ENCODE results near the gene BIRC7.
A peak's percentile ranks its signal among the peaks of the same experiment; 100 is the strongest.
"Not testable (repeated sequence)": the region's sequence is repeated elsewhere in the genome, so short reads cannot be mapped to it uniquely, and the experiment has no call there.

BIRC7 gene

DNA sequence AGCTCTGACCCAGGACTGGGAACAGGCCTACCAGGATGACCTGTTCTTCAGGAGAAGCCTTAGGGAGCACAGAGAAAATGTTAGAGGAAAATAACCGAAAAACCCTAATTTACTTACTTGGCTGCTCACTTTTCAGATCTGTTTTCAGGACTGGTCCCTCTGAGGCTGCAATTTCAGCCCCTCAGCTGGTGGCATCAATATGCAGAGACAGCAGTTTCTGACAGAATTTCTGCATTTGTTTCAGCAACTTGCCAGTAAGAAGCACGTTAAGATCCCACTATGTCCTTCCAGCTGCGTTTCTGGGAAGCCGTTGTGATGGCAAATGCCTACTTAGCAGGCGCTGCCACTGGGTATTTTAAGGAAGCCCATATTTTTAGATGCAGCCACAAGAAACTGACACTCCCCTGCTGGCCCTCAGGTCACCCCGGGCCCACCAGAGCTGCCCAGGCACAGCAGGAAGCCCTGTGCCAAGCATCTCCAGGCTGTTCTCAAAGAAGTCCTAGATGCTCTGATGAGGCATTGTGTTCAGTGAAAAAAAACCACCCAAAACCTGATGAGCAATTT is 27.3 kb upstream of the BIRC7 start:
- DNase-seq (ENCODE audit: low read depth) = no peak

DNA sequence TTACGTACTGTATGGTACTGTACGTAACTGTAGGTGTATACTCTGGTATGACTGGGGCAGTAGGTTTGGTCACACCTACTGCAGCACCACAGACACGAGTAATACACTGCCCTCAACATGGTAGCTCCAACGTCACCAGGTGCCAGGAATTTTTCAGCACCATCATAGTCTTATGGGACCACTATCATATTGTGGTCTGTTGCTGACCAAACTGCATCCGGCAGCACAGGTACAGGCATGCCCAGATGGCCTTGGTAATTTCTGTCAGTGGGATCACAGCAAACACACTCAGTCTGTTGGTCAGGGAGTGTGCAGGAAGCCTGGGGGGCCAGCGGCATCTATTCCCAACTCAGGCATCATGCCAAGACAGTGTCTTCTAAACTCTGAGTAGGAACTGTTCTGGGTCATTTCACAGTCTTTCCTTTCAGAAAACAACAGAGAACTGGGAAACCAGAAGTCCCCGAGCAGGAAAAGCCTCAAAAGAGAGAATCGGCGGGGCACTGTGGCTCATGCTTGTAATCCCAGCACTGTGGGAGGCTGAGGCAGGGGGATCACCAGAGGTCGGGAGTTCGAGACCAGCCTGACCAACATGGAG is 25.6 kb upstream of the BIRC7 start:
- no peak for DNase-seq (ENCODE audit: low read depth)

DNA sequence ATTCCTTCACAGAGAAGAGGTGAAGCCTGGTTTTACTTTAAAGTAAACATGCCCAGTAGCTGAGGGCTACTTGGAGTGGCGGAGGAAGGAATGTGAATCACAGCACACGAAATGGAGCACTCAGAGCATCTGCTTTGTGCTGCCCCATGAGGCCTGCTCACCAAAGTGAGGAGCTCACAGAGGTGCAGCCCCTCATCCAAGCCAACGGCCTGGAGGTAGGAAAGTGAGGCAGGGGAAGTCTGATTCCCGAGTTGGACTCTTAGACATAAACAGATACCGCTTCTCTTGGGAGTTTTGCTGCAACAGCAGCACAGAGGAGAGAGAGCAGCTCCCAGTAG is 23.3 kb upstream of the BIRC7 start:
- DNase-seq (ENCODE audit: low read depth) = no peak

DNA sequence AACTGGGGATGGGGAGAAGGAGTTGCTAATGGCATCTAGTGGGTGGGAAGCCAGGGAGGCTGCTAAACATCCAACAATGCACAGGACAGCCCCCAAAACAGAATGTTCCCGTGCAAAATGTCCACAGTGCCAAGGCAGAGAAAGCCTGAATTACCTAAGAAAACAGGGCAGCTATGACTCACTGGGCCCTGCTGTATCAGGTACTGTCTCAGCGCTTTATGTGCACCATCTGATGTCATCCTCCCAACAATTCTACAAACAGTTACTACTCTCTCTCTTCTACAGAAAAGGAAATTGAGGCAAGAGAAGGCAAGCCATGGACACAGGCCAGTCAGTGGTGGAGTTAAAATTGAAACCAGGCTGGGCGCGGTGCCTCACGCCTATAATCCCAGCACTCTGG is 22.9 kb upstream of the BIRC7 start:
- no peak for DNase-seq (ENCODE audit: low read depth)

DNA sequence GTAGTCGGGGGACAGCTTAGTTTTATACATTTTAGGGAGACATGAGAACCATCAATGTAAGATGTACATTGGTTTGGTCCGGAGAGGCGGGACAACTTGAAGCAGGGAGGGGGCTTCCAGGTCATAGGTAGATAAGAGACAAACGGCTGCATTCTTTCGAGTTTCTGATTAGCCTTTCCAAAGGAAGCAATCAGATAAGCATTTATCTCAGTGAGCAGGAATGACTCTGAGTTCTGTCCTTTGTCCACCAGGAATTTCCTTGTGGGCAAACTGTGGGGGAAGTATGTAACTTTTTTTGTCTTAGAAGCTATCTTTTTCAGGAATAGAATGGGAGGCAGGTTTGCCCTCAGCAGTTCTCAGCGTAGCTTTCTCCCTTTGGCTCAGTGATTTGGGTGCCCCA is 21.2 kb upstream of the BIRC7 start:
- no peak for DNase-seq (ENCODE audit: low read depth)

DNA sequence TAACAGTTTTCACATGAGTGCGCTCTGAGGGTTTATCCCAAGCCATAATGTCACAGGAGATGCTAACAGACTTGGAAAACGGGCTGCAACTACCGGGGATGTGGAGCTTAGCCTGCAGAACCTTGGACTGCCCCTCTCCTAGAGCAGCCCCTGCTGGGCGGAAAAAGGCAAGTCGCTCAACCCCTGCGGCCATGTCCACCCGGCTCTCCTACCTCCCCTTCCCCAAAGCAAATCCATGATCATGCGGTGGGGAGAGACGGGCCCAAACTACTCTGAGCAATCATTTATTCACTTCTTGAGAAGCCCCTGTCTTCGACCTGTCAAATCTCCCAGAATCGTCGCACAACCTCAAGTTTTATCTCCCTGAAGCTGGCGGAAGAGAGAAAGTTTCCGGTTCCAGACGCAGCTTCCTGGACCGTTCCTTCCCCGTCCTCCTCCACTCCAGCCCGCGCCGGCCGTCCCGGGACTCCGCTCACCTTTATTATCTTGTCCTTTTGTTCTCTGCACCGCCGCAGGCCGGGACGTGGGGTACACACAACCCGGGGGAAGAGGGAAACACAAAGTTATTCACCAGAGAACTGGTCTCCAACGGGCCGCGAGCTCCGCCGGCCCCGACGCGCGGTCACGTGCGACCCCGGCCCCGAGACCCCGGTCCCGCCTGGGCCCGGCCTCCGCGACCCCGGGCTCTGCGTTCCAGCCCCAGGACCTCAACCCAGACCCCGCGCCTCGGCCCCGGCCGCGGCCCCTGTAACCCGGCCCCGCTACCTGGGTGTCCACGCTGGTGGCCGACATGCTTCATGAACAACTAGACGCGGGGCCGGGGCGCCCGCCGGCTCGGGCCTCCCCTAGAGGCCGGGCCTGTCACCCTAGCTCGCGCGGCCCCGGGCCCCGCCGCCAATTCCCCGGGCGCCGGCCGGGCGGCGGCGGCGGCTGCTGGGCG is 20.3 kb upstream of the BIRC7 start:
- DNase-seq (ENCODE audit: low read depth) = no peak

DNA sequence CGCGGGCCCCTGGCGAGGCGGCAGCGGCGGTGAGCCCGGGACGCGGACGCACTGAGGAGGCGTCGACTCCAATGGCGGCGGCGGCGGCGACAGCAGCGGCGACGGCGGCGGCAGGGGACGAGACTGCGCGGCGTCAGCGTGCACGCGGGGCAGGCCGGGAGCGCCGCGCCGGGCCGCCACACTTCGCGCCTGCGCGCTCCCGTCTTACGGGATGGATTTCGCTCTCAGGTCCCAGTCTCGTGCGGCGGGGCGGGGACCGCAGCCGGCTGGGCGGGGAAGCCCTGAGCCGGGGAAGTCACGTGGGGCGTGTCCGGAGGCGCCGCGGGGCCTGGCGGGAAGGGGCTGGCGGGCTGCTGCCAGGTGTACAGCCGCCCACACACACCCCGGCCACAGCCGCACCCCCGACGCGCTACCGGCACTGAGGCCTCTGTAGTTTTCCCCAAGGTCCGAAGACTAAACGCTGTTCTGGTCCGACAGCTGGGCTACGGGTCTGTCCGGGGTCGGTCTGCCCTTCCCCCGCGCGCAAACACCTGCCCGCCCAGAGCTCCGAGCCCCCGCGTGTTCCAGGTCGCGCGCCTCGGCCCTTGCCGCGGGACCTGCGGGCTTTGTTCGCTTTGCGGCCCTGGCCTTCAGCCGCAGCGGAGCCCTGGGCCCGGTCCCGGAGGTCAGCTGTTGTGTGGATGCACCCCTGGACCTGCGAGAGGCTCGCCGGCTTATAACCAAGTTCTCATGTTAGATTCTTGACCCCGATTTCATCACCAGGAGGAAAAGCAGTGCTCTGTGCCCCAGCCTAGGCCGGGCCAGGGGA is 19.5 kb upstream of the BIRC7 start, which contains the start of gene YTHDF1:
TSS of gene YTHDF1 (minus strand) at position 91 of the 808 bp plus-strand sequence. CDS start 239 bp downstream, outside the sequence.
- DNase-seq (ENCODE audit: low read depth) = peak; percentile 68

DNA sequence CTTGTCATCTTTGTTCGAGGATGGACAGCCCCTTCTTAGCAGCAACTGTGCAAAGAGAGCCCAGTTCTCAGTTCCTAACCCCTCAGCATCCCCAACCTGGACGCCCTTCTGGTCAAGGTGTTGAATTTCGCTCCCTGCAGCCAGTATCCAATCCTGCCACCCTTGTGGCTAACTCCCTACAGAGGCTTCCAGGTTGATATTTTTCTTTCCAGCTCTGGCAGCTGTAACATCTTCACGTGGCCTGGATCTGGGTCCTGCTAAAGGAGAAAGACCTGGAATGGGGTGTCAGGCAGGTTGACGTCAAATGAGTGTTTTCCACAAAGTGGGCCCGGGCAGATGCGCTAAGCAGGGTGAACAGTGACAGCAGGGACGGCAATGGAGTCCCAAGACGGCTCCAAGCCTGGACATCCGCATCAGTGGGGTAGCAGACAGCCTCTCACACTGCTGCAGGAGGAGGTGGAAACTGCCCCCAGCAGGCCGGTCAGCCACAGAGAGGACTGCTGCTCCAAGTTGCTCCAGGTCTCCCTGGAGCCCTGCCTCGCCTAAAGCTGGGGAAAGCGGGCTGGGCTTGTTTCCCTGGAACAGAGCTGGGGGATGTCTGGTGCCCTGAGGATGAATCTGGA is 18.7 kb upstream of the BIRC7 start:
- DNase-seq (ENCODE audit: low read depth) = no peak

DNA sequence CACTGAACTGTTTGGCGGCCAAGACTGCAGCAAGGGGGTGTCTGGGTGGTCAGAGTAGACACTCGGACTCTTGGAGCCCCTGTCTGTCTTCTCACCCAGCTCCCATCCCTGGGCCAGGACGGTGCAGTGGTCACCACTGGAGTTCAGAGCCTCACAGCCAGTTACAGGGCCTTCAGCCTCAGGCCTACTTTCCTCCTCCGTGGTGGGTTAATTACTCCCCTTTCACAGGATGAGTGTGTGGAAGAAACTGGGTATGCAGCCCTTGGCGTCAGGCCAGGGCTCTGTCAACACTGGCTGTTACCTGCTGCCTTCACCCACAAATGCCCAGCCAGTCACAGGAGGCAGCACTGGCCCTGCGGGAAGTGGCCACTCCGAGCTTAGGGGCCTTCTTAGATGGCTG is 18.0 kb upstream of the BIRC7 start:
- no peak for DNase-seq (ENCODE audit: low read depth)

DNA sequence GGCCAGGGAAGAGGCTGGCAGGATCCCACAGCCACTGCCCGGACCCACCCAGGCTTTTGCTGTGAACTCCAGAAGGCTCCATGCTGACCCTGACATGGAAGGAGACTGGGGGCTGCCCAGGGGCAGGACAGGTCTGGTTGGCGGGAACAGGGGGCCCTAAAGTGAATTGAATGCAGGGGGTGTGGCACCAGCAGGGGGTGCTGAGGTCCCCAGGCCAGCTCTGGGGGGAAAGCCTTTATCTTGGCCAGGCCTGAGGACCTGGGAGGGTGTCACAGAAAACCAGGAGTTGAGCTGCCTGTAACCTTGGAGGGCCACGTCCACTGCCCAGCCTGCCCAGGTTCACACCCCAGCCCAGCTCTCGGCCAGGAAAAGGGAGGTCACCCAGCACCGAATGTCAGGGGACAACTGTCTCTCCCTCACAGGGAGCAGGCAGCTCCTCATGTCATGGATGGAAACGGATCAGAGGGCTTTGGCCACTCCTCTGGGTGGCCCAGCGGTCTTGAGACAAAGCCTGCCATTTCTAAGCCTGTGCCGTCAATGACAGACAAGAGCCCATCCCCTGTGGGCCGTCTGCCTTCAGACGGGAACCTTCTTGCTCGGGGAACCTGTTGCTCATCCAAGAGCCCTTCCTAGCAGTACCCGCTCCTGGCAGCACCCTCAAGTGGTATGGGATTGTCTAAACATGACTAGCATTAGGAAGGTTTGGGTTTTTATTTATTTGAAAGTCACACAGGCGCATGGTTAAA is 16.8 kb upstream of the BIRC7 start:
- DNase-seq (ENCODE audit: low read depth) = no peak

DNA sequence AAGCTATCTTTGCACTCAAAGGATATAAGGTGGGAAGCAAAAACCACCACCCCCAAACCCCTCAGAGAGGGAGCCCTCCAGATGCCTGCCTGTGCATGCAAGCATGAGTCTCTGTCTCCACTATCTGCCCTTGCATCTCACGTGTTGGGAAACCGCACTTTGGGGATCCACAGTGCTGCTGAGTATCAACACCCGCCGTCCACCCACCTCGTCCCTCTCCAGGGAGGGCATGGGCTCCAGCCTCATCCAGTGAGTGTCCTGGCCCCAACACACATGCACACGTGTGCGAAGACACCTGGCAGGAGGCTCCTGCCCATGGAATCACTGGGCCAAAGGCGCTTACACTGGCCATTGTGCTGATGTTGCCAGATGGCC is 16.3 kb upstream of the BIRC7 start:
- DNase-seq (ENCODE audit: low read depth) = no peak

DNA sequence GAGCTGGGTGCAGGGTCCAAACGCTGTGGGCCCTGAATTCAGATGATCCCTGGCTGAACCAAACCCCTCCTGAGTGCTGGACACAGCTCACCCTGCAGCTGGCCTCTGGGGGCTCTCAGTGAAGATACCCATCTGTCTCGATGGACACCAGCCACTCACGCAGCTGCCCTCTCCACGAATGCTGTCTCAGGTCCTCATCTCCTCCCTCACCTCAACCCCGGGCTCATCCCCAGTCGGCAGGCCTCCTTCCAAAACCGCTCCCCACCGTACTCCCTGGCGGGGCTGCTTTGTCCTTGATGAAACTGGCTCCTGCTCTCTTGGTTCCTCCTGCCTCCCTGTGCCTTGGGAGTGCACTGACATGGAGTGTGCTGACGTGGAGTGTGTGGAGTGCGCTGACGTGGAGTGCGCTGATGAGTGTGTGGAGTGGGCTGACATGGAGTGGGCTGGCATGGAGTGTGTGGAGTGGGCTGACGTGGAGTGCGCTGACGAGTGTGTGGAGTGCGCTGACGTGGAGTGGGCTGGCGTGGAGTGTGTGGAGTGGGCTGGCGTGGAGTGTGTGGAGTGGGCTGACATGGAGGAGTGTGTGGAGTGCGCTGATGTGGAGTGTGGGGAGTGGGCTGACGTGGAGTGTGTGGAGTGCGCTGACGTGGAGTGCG is 15.7 kb upstream of the BIRC7 start:
- no peak for DNase-seq (ENCODE audit: low read depth)

DNA sequence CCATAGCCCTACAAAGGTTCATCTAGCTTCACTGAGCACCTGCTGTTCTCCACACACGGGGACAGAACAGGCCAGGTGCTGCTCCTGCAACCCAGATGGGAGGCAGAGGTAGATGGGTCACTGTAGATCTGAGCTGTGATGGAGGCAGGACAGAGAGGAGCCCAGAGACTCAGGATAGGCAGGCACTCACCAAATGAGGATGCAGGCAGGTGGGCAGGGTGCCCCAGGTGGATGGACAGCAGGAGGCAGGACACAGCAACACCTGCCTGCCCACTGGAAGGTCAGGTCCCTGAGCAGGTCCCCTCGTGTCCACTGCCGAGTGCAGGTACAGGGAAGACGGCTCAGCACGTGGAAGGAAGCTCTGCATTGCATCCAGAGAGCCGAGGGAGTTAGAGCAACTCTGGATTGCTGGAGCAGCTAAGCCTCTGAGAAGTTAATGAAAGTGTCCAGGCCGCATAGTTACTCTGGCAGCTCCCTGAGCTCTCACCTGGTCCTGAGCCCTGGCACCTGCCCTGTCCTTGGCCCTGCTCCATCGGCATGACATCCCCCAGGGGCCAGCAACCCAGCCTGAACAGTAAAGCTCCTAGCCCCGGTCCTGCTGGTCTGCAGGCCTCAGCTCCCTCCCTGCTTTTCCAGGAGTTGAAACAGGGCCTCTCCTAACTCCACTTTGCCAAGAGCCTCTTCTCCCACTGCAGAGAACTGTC is 14.9 kb upstream of the BIRC7 start:
- DNase-seq (ENCODE audit: low read depth) = no peak

DNA sequence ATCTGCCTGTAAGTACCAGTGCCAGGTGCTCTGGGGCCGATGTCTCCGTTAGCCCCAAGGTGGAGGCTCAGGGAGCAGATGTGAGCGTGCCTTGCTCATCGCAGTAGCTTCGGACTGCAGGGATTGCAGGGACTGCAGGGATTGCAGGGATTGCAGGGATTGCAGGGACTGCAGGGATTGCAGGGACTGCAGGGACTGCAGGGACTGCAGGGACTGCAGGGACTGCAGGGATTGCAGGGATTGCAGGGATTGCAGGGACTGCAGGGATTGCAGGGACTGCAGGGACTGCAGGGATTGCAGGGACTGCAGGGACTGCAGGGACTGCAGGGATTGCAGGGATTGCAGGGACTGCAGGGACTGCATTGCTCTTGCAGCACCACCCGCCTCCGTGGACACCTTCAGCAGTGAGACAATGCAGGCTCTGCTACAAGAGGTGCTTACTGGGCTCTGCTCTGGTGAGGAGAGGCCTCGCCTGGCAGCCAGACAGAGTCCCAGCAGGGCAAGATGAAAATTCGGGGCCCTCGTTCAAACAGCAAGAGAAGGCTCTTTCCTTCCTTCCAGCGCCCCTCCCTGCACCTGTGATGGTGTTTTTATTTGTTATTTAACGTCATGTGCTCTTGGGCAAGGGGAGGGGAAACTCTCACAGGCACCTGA is 14.2 kb upstream of the BIRC7 start:
- DNase-seq (ENCODE audit: low read depth) = not testable (repeated sequence)

DNA sequence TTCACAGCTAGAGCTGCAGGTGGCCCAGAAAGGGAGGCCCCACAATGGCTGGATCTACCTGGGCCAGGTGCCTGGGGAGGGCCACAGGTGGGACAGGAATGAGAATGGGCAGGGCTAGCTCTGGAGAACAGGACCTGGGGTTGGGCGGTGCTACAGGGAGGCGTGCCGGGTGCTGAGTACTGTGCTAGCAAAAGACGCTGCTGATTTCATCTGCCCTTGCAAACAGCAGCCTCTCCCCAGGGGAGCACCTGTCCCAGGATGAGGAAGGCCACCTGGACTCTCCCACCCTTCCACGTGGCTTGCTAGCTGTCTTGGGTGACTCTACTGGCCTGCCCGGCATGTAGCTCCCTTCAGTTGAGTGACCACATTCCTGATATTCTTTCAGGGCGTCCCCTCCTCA is 13.2 kb upstream of the BIRC7 start:
- DNase-seq (ENCODE audit: low read depth) = no peak

DNA sequence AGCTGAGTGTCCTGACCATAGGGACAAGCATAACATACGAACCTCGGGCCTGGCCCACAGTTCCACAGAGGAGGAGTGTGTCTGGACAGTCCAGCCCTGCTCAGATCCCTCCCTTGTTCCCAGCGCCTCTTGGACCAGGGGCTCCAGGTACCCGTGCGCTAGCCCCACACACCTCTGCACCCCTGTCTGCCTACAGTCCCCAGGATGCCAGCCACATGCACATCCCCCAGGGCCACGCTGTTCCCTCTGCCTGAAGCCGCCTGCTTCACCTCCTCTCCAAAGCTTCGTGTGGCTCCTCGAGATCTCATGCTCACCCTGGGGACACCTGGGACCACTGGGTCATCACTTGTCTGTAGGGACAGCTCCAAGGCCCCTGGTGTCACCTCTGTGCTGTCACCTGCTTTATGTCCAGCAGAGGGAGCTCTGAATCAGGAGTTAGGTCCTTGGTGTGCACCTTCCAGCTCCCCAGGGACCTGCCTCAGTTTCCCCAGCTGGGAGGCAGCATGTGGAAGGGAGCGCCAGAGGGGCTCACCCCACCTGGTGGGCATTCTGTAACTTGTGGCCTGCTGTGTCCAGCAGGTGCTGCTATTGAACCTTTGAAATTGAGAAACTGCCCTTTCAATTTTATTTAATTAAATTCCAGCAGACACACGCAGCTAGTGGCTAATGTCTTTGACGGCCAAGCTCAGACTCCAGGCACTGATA is 12.4 kb upstream of the BIRC7 start:
- DNase-seq (ENCODE audit: low read depth) = no peak

DNA sequence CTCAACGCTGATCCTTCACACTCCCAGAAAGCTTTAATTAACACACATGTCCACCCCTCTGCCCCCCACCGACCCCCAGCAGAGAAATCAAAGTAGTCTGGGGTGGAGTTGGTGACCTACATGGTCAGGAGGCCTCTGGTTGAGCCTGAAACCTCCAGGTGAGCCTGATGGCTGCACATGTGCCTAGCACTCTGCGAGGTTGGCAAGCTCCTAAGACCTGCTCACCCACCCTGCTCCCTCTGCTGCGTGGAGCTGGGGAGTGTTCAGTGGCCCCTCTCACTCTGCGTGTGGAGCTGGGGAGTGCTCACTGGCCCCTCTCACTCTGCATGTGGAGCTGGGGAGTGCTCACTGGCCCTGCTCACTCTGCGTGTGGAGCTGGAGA is 11.9 kb upstream of the BIRC7 start:
- no peak for DNase-seq (ENCODE audit: low read depth)

DNA sequence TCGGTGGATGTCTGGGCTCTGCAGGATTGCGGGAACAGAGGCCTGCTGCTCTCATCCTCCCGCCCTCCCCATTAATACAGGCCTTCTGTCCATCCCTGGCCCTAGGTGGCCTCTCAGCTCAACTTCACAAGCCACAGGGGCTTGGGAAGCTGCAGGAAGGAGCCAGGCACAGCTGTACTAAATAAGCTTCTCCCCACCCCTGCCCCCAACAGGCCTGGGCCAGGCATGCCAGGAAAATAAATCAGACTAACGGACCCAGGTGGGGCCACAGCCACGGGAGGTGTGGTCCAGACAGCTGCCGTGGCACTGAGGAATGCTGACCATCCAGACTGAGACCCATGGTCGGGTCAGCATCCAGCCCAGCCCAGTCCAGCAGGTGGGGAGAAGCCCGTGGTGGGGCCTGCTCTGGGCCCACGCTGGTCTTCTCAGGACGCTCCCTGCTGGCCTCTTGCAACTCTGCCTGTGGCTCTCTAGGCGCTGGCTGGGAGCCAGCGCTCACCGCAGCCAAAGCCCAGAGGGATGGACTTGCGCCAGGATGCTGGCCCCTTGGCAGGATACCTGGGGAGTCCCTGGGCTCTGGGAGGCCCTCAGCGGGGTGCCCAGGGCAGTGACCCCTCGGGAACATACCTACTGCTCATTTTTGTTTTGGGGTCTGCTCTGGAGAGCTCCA is 11.2 kb upstream of the BIRC7 start:
- no peak for DNase-seq (ENCODE audit: low read depth)

DNA sequence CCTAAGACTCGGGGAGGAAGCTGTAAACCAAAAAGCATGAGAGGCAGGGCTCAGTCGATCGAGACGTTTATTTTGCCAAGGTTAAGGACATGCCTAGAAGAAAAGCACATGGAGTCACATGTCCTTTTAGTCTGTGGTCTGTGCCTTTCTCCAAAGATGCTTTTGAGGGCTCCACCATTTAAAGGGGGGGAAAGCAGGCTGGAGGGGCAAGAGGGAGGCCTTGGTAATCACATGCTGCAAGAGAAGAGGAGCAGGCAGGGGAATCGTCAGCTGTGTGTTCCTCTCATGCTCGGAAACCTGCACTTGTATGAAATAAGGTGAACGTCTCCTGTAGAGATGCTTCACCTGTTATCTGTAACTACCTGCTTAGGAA is 10.6 kb upstream of the BIRC7 start:
- DNase-seq (ENCODE audit: low read depth) = no peak

Data from HS-5 (cell line).